Parathyroid adenoma (tissue), 2 donors: ENCODE data around the gene OCA2.

ENCODE experiments used
- H2AFZ ChIP-seq: fragments of 300-600 bp; sonication (generic); one replicate; pipeline ENCODE4 v1.7.0; 2017; ENCODE audit warnings: antibody characterized with exemption, mild to moderate bottlenecking
- H3K27ac ChIP-seq: fragments of 300-600 bp; sonication (generic); one replicate; pipeline ENCODE4 v1.7.0; 2017
- H3K27me3 ChIP-seq: fragments of 300-600 bp; sonication (generic); one replicate; pipeline ENCODE4 v1.7.0; 2017; ENCODE audit warnings: low read length; ENCODE audit not compliant: control insufficient read depth, insufficient read depth
- H3K36me3 ChIP-seq: fragments of 300-600 bp; sonication (generic); one replicate; pipeline ENCODE4 v1.7.0; 2017; ENCODE audit warnings: low read length; ENCODE audit not compliant: control insufficient read depth, insufficient read depth
- H3K4me1 ChIP-seq: fragments of 300-600 bp; sonication (generic); one replicate; pipeline ENCODE4 v1.7.0; 2017; ENCODE audit warnings: control low read depth
- H3K4me2 ChIP-seq: fragments of 300-600 bp; sonication (generic); one replicate; pipeline ENCODE4 v1.7.0; 2017; ENCODE audit warnings: low read length
- H3K4me3 ChIP-seq: fragments of 300-600 bp; sonication (generic); one replicate; pipeline ENCODE4 v1.7.0; 2017; ENCODE audit warnings: low read depth, low read length
- H3K79me2 ChIP-seq: fragments of 300-600 bp; sonication (generic); one replicate; pipeline ENCODE4 v1.7.0; 2017; ENCODE audit warnings: control low read depth
- H3K9ac ChIP-seq: fragments of 300-600 bp; sonication (generic); one replicate; pipeline ENCODE4 v1.7.0; 2017; ENCODE audit warnings: mild to moderate bottlenecking
- H3K9me3 ChIP-seq: fragments of 300-600 bp; sonication (generic); one replicate; pipeline ENCODE4 v1.7.0; 2017; ENCODE audit warnings: low read length; ENCODE audit not compliant: control insufficient read depth
- TF ChIP-seq, protein P1 (sequence below): fragments of 300-600 bp; sonication (generic); IDR thresholded peaks from one replicate; pipeline ENCODE4 v1.7.0; 2017; ENCODE audit warnings: antibody characterized with exemption, mild to moderate bottlenecking
- donor health status: primary hyperparathyroidism.

Gene OCA2

DNA sequence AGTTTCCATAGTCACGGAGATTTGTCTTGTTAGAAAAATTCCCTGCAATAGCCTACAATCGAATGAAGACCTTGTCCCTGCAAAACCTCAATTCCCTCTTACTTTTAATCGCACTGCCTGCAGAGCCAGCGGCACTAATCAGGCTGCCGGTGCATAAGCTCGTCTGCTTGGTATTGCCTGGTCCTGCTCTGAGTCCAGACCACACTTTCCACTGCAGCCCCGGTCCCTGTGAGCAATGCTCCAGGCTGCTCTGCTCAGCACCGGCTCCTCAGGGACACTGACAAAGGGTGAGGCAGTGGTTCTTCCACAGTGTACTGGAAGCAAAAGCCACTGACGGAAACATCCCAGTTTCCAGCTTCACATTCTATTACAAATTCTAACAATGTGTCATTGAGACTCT, 164.3 kb downstream of the OCA2 start:
- no peaks in the 10 kb centered on the region for H3K4me1 ChIP-seq
- H3K4me3 ChIP-seq = no peak overlapping the region
- no peaks in the 10 kb centered on the region for H3K27me3 ChIP-seq
- no peak overlapping the region for H3K9ac ChIP-seq
- H3K9me3 ChIP-seq = no peaks in the 10 kb centered on the region
- TF ChIP-seq, protein P1, sequence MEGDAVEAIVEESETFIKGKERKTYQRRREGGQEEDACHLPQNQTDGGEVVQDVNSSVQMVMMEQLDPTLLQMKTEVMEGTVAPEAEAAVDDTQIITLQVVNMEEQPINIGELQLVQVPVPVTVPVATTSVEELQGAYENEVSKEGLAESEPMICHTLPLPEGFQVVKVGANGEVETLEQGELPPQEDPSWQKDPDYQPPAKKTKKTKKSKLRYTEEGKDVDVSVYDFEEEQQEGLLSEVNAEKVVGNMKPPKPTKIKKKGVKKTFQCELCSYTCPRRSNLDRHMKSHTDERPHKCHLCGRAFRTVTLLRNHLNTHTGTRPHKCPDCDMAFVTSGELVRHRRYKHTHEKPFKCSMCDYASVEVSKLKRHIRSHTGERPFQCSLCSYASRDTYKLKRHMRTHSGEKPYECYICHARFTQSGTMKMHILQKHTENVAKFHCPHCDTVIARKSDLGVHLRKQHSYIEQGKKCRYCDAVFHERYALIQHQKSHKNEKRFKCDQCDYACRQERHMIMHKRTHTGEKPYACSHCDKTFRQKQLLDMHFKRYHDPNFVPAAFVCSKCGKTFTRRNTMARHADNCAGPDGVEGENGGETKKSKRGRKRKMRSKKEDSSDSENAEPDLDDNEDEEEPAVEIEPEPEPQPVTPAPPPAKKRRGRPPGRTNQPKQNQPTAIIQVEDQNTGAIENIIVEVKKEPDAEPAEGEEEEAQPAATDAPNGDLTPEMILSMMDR = no peak
- H2AFZ ChIP-seq = no peak overlapping the region
- no peak overlapping the region for H3K4me2 ChIP-seq
- H3K27ac ChIP-seq = no peak overlapping the region
- H3K79me2 ChIP-seq = no peaks in the 10 kb centered on the region
- no peaks in the 10 kb centered on the region for H3K36me3 ChIP-seq

DNA sequence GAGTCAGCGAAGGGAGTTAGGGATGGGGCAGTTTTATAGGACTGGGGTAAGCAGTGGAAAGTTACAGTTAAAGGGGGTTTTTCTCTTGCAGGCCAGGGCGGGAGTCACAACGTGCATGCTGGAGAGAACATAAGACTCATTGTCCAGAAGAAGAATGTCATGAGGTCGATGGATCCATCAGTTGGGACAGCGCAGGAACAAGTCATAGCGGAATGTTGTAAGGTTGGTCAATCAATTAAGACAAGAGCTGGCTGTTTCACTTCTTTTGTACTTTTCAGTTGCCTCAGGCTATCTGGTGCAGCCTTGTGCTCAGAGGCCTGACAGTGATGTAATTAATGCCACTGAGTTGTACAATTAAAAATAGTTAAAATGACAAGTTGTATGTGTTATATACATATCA, 165.6 kb downstream of the OCA2 start:
- Histone ChIP-seq H2AFZ (no peak overlapping the region), H3K36me3 (no peaks in the 10 kb centered on the region)
- TF ChIP-seq, protein P1 = no peak

DNA sequence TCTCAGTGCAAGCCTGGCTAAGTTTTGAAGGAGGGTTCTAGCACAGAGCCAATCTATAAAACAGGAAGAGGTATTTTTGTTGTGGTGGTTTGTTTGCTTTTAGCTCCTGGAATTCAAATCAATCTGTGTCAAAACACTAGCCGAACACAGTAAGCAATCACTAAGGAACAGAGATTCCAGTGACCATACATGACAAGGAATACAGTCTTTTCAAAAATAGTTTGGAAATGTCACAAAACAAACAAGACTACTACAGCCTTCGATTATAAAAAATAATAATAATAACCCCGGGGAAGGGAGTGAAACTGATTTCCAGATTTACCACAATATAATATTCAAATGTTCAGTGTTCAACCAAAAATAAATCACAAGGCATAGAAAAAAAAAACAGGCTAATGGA, 166.5 kb downstream of the OCA2 start:
- H3K9me3 ChIP-seq = no peaks in the 10 kb centered on the region
- H3K79me2 ChIP-seq = no peaks in the 10 kb centered on the region
- no peaks in the 10 kb centered on the region for H3K36me3 ChIP-seq
- no peak overlapping the region for H3K9ac ChIP-seq
- H3K27me3 ChIP-seq = no peaks in the 10 kb centered on the region
- TF ChIP-seq, protein P1 = no peak
- no peaks in the 10 kb centered on the region for H3K4me1 ChIP-seq
- no peak overlapping the region for H3K4me2 ChIP-seq
- no peak overlapping the region for H2AFZ ChIP-seq
- H3K4me3 ChIP-seq = no peak overlapping the region
- no peak overlapping the region for H3K27ac ChIP-seq

More for the DNA sequence above, 165.6 kb downstream of the OCA2 start:
- Histone ChIP-seq H3K4me3 (no peak overlapping the region), H3K79me2 (no peaks in the 10 kb centered on the region), H3K27ac (no peak overlapping the region), H3K9ac (no peak overlapping the region), H3K9me3 (no peaks in the 10 kb centered on the region), H3K4me1 (no peaks in the 10 kb centered on the region), H3K4me2 (no peak overlapping the region), H3K27me3 (no peaks in the 10 kb centered on the region)

DNA sequence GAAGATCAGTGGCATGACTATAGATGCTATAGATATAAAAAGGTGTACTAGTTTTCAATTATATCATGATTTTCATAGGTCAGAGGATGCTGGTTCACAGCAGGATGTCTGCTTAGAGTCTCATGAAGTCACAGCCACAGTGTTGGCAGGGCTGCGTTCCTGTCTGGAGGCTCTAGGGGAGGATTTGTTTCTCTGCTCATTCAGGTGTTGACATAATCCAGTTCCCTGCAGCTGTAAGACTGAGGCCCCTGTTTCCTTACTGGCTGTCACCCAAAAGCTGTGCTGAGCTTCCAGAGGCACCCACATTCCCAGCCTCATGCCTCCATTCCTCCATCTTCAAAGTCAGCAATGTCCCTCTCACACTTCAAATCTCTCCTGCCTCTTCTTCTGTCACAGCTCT, 170.7 kb downstream of the OCA2 start:
- Histone ChIP-seq H3K36me3 (no peaks in the 10 kb centered on the region), H3K27ac (no peak overlapping the region), H2AFZ (no peak overlapping the region), H3K4me2 (no peak overlapping the region), H3K9ac (no peak overlapping the region), H3K9me3 (no peaks in the 10 kb centered on the region), H3K27me3 (no peaks in the 10 kb centered on the region), H3K4me3 (no peak overlapping the region), H3K4me1 (no peaks in the 10 kb centered on the region), H3K79me2 (no peaks in the 10 kb centered on the region)
- TF ChIP-seq, protein P1 = no peak

DNA sequence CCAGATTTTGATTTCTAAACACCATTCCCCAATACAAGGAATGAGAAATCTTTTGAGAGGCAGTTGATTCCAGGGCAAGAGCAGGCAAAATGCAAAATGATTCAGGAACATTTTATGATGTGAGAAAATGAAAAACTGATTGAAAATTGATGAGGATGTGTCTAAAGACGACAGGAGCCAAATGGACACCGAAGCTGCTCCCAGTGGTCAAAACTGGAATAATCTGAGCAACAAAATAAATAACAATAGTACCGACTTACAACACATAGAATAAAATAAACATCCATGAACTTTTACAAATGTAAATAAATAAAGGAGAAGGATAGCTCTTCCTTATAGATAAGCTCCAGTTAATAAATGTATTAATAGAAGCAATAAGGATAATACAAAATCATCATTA, 186.8 kb downstream of the OCA2 start:
- TF ChIP-seq, protein P1 = no peak
- Histone ChIP-seq H3K4me2 (no peak overlapping the region), H3K9ac (no peak overlapping the region), H2AFZ (no peak overlapping the region), H3K27me3 (no peaks in the 10 kb centered on the region), H3K36me3 (no peaks in the 10 kb centered on the region), H3K79me2 (no peaks in the 10 kb centered on the region), H3K27ac (no peak overlapping the region), H3K4me1 (no peaks in the 10 kb centered on the region), H3K4me3 (no peak overlapping the region), H3K9me3 (no peaks in the 10 kb centered on the region)
